GM19395 (cell line): ENCODE results near the gene SMYD3.
"Not testable (repeated sequence)": the region's sequence is repeated elsewhere in the genome, so short reads cannot be mapped to it uniquely, and the experiment has no call there.

Experiments
- ATAC-seq: cut with Tn5 transposase; IDR thresholded peaks from one replicate; pipeline ENCODE4 v1.9.1; 2021; ENCODE audit warnings: mild to moderate bottlenecking, moderate library complexity; ENCODE audit not compliant: unreplicated experiment

Gene SMYD3

GRCh38 chr1:246081138-246081702 is 425.9 kb downstream of the SMYD3 start:
- no peak for ATAC-seq

GRCh38 chr1:246080031-246080430 is 427.0 kb downstream of the SMYD3 start:
- ATAC-seq: no peak

- ATAC-seq: no peak
These were observed 428.2 kb downstream of the SMYD3 start for GRCh38 chr1:246078888-246079252.

GRCh38 chr1:246078126-246078887 is 428.8 kb downstream of the SMYD3 start:
- no peak for ATAC-seq

GRCh38 chr1:246077476-246077875 is 429.6 kb downstream of the SMYD3 start:
- no peak for ATAC-seq

DNA sequence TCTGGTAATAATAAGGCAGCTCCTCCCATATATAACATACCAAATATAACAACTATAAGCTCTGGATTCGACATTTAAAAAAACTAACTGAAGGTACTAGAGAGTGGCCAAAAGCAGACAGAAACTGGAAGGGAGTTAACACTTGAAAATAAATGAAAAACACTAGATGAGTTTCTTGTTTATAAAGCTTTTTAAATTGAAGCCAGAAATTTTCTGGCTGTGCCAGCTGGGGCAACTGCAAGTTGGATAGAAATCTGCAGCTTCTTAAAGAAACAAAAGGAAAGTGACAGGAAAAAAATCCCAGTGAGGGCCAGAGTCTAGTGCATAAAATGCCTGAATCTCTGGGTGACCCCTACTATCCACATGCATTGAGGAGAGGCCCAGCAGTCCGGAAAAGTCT is 432.7 kb downstream of the SMYD3 start:
- no peak for ATAC-seq

GRCh38 chr1:246072456-246072955 is 434.6 kb downstream of the SMYD3 start:
- ATAC-seq: no peak

DNA sequence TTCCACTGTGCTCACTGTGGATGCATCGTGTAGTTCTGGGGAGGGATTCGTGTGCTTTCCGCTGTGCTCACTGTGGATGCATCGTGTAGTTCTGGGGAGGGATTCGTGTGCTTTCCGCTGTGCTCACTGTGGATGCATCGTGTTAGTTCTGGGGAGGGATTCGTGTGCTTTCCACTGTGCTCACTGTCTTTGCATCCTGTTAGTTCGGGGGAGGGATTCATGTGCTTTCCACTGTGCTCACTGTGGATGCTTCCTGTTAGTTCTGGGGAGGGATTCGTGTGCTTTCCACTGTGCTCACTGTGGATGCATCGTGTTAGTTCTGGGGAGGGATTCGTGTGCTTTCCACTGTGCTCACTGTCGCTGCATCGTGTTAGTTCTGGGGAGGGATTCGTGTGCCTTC is 435.1 kb downstream of the SMYD3 start:
- ATAC-seq: not testable (repeated sequence)

DNA sequence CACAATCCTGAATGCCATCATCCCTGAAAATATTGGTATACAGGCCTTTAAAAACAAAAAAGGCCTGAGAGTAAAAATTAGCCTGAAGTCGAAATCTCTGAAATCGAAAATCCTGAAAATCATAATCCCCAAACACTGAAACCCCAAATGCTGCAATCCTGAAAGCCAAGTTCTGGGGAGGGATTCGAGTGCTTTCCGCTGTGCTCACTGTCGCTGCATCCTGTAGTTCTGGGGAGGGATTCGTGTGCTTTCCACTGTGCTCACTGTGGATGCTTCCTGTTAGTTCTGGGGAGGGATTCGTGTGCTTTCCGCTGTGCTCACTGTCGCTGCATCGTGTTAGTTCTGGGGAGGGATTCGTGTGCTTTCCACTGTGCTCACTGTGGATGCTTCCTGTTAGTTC is 435.5 kb downstream of the SMYD3 start:
- not testable (repeated sequence) for ATAC-seq

GRCh38 chr1:246069581-246069980 is 437.5 kb downstream of the SMYD3 start:
- no peak for ATAC-seq

GRCh38 chr1:246068619-246069509 is 438.2 kb downstream of the SMYD3 start:
- ATAC-seq: no peak

DNA sequence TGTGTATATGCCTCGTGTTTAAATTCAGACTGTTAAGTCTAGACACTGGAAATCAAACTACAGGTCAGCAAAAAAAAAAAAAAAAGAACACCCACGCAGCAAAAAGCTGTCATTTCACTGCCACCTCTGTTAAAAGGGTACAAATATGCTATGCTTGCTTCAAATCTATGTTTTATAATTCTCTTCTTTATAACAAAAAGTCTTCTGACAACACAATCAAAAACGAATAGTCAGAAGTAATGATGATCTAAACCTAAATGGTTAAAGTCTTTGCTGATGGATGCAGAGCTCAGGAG is 438.9 kb downstream of the SMYD3 start:
- ATAC-seq: no peak

DNA sequence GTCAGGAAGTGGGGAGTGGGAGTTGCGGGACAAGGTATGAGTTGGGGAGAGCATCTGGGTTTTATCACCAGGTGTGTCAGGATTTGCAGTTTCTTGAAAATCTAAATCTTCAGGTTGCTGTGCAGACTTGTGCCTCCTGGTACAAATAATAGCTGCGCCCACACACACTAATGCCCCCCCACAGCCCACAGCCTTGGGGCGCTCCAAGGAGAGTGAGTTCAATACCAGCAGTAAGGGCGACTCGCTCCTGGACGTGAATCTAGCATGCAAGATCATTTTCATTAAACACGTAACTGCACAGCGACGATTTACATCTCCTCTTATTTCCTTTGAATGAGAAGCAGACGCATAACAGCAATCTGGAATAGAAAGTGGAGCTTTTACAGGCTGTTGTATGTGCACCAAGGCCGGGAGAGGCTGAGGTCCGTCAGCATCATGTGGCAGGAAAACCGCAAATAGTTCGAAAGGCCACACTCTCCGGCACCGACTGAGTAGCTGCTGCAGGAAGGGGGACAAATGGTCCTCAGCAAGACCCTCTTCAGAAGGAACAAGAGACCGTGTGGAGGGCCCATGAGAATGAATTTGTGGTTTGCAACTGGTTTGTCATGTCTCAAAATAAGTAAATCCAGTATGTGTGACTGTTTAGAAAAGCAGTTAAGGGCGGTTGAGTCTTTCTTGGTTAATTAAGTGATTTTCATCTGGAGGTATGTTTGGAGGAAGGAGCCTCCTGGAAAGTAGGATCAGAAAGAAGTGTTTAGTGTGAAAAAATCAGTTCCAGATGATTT is 439.5 kb downstream of the SMYD3 start:
- peak; percentile 76 for ATAC-seq

- no peak for ATAC-seq
These were observed 440.5 kb downstream of the SMYD3 start for GRCh38 chr1:246066573-246066972.

DNA sequence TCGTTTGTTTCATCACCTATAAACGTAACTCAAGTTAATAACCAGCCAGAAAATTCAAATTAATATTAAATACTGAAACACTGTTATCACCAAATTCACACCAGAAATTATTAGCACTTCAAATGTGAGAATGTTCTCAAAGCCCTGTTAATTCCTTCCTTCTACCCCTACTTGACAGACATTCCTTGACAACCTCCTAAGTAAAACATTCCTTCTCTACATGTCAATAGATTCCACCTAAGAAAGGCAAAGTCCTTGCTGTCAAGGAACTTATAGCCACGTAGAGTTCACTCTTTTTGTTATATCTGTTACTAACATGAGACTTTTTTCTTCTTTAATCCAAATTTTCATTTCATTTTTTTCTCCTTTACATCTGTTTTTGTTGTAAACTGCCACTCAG is 441.5 kb downstream of the SMYD3 start:
- no peak for ATAC-seq

DNA sequence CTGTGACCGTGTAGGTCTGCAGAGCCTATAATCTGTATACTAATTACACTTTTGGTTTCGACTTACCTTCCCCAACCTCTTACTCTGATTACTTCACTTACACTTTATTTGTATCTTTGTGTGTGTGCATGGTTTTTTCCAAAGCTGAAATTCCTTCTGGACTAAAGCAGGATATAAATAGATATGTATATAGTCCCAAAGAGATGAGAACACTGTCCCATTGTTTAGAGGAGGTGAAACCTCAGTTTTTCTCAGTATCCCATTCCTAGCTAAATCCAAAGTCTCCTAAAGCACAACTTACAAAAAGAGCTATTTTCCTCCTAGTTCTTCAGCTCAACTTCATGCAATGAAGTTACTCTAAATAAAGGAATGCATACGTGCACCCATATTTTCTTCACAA is 442.2 kb downstream of the SMYD3 start:
- no peak for ATAC-seq

GRCh38 chr1:246063013-246063616 is 444.0 kb downstream of the SMYD3 start:
- ATAC-seq: no peak

DNA sequence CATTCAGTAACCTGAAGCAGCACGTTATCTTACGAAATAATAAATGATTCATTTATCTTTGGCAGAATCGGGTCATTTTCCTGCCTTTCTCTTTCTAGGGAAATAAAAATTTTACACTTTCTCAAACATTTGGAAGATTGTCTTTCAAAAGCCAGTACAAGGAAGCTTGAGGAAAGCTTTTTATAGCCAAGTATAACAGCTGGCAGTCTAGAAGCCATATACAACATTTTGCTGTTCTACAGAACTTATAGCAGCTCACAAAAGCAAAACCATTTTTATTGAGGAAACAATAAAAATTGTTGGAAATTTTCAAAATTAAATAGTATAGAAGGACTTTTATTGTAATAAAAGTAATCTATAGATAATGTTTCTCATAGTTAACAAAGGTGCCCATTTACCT is 448.6 kb downstream of the SMYD3 start:
- ATAC-seq: no peak

DNA sequence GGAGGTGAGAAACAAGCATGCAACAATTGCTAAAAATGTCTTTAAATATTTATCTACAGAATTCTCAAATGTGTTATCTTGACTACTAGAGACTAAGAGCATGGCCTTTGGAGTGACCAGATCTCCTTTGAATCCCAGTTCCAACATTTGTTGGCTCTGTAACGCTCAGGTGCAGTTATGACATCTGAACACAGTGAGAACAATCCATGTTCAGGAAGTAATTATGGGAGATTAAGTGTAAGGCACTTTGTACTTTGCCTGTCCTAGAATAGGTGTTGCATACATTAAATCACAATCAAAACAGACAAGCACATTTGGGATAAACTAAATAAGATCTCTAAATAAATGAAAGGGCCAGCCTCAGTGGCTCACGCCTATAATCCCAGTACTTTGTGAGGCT is 454.5 kb downstream of the SMYD3 start:
- ATAC-seq: no peak

GRCh38 chr1:246051909-246052518 is 455.1 kb downstream of the SMYD3 start:
- ATAC-seq: no peak
